Measurements from ENCODE around the gene SHISA8.

Gene SHISA8

DNA sequence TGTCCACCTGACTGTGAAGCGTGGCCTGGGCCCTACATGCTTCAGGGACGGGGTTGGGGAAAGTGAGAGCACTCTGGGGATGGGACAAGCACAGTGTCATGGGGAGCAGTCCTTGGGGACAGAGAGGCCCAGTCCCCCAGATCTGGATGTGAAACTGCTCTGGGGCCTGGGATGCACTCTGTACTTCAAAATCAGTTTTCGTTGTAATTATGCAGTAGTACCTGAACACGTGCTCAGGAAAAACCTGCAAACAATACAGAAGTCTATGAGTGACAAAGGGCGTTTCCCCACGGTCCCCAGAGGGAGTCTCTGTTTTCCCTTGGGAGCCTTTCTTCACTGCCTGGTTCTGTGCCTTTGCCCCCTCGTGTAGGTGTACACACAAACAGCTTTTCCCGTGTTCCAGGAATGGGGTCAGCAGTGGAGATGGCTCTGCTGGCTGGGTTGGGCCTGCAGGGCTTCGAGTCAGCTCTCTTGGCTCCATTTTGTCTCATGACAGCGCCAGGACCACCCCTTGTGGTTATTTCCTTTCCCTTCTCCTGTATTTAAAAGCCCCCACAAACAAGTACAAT lies 16.9 kb upstream of the SHISA8 start:
- Histone ChIP-seq H3K27ac (ENCODE audit: low read length) (no peak overlapping the region), H3K4me3 (ENCODE audit: low read depth in 1 of 2, low read length in 2 of 2) (no peak overlapping the region), H3K4me1 (ENCODE audit: control insufficient read depth in 1 of 2, insufficient read depth in 2 of 2, low read length in 2 of 2) (peaks cover 0 to 1% of the 10 kb centered on the region in 2 donors), H3K9me3 (ENCODE audit: control insufficient read depth in 1 of 2, low read length in 2 of 2) (no peaks in the 10 kb centered on the region), H3K36me3 (ENCODE audit: control insufficient read depth in 1 of 2, insufficient read depth in 2 of 2, low read length in 2 of 2) (no peaks in the 10 kb centered on the region), H3K27me3 (ENCODE audit: low read depth, low read length) (no peaks in the 10 kb centered on the region)

DNA sequence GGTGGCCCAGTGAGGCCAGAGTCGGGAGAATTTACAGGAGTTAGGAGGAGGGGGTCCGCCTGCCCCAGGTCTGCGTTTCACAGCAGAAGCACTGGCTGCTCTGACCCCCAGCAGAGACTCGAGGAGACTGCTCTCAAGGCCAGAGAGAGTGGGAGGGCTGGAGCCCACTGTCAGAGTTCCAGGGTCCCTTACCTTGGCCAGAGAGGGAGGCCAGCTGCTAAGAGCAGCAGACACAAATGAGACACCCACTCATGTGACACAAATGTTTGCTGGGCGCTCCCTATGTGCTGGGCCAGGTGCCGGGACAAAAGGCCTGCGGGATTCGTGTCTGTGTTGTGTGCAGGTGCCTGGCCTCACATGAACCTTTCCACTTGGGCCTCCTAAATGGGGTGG lies 14.5 kb upstream of the SHISA8 start:
- Histone ChIP-seq H3K27ac (ENCODE audit: low read length) (no peak overlapping the region), H3K9me3 (ENCODE audit: control insufficient read depth in 1 of 2, low read length in 2 of 2) (no peaks in the 10 kb centered on the region), H3K4me1 (ENCODE audit: control insufficient read depth in 1 of 2, insufficient read depth in 2 of 2, low read length in 2 of 2) (peaks cover 0 to 9% of the 10 kb centered on the region in 2 donors), H3K4me3 (ENCODE audit: low read depth in 1 of 2, low read length in 2 of 2) (no peak overlapping the region), H3K27me3 (ENCODE audit: low read depth, low read length) (peaks cover 9% of the 10 kb centered on the region), H3K36me3 (ENCODE audit: control insufficient read depth in 1 of 2, insufficient read depth in 2 of 2, low read length in 2 of 2) (no peaks in the 10 kb centered on the region)

DNA sequence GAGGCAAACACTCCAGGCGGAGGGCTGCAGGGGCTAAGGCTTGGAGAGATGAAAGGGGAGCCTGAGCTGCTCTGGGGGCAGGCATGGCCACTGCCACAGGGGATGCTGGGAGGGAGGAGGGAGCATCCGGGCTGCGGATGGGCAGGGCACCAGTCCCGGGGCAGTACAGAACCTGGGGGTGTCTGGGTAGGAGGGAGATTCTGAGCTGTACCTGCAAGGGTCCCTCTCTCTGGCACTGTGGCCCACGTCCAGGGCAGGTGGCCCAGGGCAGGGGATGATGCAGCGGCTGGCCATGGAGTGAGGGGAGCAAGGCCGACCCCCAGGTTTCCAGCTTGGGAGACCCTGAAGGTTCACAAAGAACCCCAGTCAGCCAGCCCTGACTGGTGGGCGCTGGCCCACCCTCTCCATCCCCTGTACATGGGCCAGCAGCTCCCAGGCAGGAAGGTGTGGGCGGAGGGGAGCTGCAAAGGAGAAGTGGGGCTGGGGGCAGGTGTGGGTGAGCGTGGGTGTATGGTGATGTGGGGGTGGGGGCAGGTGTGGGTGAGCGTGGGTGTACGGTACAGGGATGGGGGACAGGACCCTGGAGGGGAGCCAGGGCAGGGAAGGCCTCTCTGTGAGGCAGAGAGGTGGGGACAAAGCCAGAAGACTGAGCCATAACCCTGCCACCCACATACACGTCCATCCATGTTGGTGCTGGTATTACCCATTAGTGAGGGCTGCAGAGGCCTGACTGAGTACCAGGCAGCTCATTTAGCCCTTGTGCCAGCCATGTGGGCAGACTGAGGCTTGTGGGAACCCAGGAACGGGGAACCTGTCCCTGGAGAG lies 13.9 kb upstream of the SHISA8 start:
- Histone ChIP-seq H3K36me3 (ENCODE audit: control insufficient read depth in 1 of 2, insufficient read depth in 2 of 2, low read length in 2 of 2) (no peaks in the 10 kb centered on the region), H3K27me3 (ENCODE audit: low read depth, low read length) (peaks cover 9% of the 10 kb centered on the region), H3K4me1 (ENCODE audit: control insufficient read depth in 1 of 2, insufficient read depth in 2 of 2, low read length in 2 of 2) (peaks cover 0 to 9% of the 10 kb centered on the region in 2 donors)

DNA sequence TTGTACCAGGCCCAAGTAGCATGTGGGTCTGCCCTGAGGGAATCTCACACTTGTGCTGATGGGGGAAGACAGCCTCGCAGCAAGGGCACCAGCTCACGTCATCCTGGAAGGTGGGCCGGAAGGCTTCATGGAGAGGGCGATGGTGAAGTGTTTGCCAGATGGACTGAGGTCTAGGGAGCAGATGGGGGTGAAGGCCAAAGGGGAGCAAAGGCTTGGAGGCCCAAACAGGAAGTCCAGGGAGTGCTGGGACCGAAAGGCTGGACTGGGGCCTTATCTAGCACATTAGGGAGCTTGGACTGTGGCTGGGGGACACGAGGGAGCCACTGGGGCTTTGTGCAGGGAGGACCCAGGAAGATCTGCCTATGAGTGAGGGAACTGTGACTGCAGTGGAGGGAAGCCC lies 12.9 kb upstream of the SHISA8 start:
- Histone ChIP-seq H3K27me3 (ENCODE audit: low read depth, low read length) (peaks cover 9% of the 10 kb centered on the region), H3K36me3 (ENCODE audit: control insufficient read depth in 1 of 2, insufficient read depth in 2 of 2, low read length in 2 of 2) (no peaks in the 10 kb centered on the region), H3K9me3 (ENCODE audit: control insufficient read depth in 1 of 2, low read length in 2 of 2) (no peaks in the 10 kb centered on the region), H3K4me3 (ENCODE audit: low read depth in 1 of 2, low read length in 2 of 2) (no peak overlapping the region), H3K27ac (ENCODE audit: low read length) (no peak overlapping the region), H3K4me1 (ENCODE audit: control insufficient read depth in 1 of 2, insufficient read depth in 2 of 2, low read length in 2 of 2) (peaks cover 0 to 9% of the 10 kb centered on the region in 2 donors)

More for the DNA sequence above, 13.9 kb upstream of the SHISA8 start:
- no peaks in the 10 kb centered on the region for H3K9me3 ChIP-seq (ENCODE audit: control insufficient read depth in 1 of 2, low read length in 2 of 2)
- no peak overlapping the region for H3K4me3 ChIP-seq (ENCODE audit: low read depth in 1 of 2, low read length in 2 of 2)
- no peak overlapping the region for H3K27ac ChIP-seq (ENCODE audit: low read length)

DNA sequence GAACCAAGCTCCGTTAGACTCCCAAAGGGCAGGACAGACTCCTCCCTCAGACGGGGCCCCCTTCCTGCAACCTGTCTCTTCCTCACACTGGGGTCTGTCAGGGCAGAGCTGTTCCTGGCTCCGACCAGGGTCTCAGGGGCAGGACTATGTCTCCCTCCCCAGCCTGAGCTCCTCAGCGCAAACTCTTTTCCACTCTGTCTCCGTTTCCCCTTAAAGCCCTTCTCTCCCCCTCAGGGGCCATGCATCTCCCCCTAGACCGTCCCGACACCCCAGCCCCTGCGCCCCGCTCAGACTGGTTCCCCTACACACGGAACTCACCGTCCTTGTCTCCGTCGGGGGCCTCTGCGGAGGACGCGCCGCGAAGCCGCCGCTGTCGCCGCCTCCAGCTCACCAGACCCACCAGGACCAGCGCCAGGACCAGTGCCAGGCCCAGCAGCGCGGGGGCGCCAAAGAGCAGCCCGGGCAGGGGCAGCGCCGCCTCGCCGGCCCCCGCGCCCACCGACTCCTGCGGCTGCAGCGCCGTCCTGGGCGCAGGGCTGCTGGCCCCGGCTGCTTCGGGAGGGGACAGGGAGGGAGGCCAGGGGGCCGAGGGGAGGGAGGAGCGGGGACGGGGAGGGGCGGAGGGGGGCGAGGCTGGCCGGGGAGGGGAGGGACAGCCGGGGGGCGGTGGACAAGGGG lies 11.0 kb upstream of the SHISA8 start:
- H3K9me3 ChIP-seq (ENCODE audit: control insufficient read depth in 1 of 2, low read length in 2 of 2) = no peaks in the 10 kb centered on the region
- H3K4me3 ChIP-seq (ENCODE audit: low read depth in 1 of 2, low read length in 2 of 2) = peak overlapping the region; percentile 21 to 58
- peaks cover 9% of the 10 kb centered on the region for H3K27me3 ChIP-seq (ENCODE audit: low read depth, low read length)
- peaks cover 0 to 9% of the 10 kb centered on the region in 2 donors for H3K4me1 ChIP-seq (ENCODE audit: control insufficient read depth in 1 of 2, insufficient read depth in 2 of 2, low read length in 2 of 2)
- H3K36me3 ChIP-seq (ENCODE audit: control insufficient read depth in 1 of 2, insufficient read depth in 2 of 2, low read length in 2 of 2) = no peaks in the 10 kb centered on the region
- H3K27ac ChIP-seq (ENCODE audit: low read length) = no peak overlapping the region

DNA sequence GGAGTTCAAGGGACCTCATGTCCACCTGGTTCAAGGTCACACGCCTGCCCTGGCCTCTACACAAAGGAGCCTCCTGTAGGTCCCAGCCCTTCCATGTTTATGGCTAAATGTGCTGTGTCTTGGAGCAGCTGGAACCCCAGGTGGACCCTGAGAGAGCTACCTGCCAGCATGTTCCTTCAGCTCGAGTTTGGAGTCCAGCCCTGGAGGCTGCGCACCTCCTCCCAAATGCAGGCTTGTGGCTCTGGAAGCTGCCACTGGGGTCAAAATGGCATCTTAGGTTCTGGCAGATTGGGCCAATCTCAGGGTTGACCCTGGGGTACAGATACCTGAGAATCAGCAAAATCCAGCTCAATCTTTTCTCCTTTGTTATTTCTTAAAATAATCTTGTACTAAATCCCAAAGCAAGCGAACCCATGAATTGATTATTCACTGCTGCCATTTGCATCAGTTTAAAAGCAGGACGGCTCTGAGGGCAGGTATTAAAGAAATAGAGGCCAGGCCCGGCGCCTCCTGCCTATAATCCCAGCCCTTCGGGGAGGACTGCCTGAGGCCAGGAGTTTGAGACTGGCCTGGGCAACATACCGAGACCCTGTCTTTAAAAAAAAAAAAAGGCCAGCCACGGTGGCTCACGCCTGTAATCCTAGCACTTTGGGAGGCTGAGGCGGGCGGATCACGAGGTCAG lies 8.9 kb upstream of the SHISA8 start:
- Histone ChIP-seq H3K4me1 (ENCODE audit: control insufficient read depth in 1 of 2, insufficient read depth in 2 of 2, low read length in 2 of 2) (peaks cover 0 to 23% of the 10 kb centered on the region in 2 donors), H3K9me3 (ENCODE audit: control insufficient read depth in 1 of 2, low read length in 2 of 2) (no peaks in the 10 kb centered on the region), H3K36me3 (ENCODE audit: control insufficient read depth in 1 of 2, insufficient read depth in 2 of 2, low read length in 2 of 2) (no peaks in the 10 kb centered on the region), H3K4me3 (ENCODE audit: low read depth in 1 of 2, low read length in 2 of 2) (no peak overlapping the region), H3K27me3 (ENCODE audit: low read depth, low read length) (peaks cover 13% of the 10 kb centered on the region), H3K27ac (ENCODE audit: low read length) (no peak overlapping the region)

DNA sequence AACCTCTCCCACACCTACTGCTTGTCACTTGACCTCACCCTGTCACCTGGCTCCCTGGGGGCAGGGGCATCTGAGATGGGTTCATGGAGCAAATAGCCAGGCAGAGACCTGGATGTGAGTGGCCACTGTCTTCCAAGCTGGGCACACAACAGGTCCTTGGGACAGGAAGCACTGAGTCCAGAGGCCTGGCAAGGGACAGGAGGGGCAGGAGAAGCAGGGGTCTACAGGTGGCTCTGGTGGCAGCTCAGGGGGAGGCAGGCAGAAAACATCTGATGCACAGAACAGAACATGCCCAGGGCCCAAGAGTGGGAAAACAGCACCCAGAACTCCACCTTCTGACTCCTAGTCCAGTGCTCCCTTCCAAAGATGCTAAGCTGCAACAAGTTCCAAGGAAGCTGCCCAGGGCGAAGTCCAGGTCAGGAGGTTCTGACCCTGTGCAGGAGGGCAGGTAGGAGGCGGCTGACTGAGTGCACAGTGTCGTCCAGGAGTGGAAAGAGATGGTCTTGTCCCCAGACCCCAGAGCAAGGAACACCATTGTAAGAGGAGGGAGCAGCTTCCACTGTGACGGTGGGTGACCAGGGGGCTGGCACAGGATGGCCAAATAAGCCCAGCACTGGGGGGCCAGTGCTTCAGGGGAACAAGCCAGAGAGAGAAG lies 8.2 kb upstream of the SHISA8 start:
- no peak overlapping the region for H3K4me3 ChIP-seq (ENCODE audit: low read depth in 1 of 2, low read length in 2 of 2)
- peaks cover 0 to 25% of the 10 kb centered on the region in 2 donors for H3K4me1 ChIP-seq (ENCODE audit: control insufficient read depth in 1 of 2, insufficient read depth in 2 of 2, low read length in 2 of 2)
- H3K27me3 ChIP-seq (ENCODE audit: low read depth, low read length) = peaks cover 13% of the 10 kb centered on the region
- H3K36me3 ChIP-seq (ENCODE audit: control insufficient read depth in 1 of 2, insufficient read depth in 2 of 2, low read length in 2 of 2) = no peaks in the 10 kb centered on the region
- no peaks in the 10 kb centered on the region for H3K9me3 ChIP-seq (ENCODE audit: control insufficient read depth in 1 of 2, low read length in 2 of 2)
- no peak overlapping the region for H3K27ac ChIP-seq (ENCODE audit: low read length)

DNA sequence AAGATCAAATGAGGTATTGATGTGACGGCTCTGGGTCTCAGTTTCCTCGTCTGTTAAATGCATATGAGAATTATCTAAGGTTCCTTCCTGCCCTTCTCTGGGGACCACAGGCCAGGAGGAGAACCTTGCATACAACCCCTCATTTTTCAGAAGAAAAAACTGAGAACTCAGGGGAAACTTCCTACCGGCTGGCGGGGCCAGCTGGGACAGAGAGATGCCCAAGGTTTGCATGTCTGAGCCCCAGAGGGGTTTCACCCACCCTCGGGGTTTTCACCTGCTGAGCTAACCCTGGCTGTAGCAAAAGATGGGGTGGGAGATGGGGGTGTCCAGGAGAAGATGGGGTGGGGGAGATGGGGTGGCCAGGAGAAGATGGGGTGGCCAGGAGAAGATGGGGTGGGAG lies 7.5 kb upstream of the SHISA8 start:
- no peaks in the 10 kb centered on the region for H3K36me3 ChIP-seq (ENCODE audit: control insufficient read depth in 1 of 2, insufficient read depth in 2 of 2, low read length in 2 of 2)
- no peak overlapping the region for H3K27ac ChIP-seq (ENCODE audit: low read length)
- H3K4me1 ChIP-seq (ENCODE audit: control insufficient read depth in 1 of 2, insufficient read depth in 2 of 2, low read length in 2 of 2) = peaks cover 0 to 29% of the 10 kb centered on the region in 2 donors
- peaks cover 13% of the 10 kb centered on the region for H3K27me3 ChIP-seq (ENCODE audit: low read depth, low read length)
- H3K4me3 ChIP-seq (ENCODE audit: low read depth in 1 of 2, low read length in 2 of 2) = no peak overlapping the region
- H3K9me3 ChIP-seq (ENCODE audit: control insufficient read depth in 1 of 2, low read length in 2 of 2) = no peaks in the 10 kb centered on the region

DNA sequence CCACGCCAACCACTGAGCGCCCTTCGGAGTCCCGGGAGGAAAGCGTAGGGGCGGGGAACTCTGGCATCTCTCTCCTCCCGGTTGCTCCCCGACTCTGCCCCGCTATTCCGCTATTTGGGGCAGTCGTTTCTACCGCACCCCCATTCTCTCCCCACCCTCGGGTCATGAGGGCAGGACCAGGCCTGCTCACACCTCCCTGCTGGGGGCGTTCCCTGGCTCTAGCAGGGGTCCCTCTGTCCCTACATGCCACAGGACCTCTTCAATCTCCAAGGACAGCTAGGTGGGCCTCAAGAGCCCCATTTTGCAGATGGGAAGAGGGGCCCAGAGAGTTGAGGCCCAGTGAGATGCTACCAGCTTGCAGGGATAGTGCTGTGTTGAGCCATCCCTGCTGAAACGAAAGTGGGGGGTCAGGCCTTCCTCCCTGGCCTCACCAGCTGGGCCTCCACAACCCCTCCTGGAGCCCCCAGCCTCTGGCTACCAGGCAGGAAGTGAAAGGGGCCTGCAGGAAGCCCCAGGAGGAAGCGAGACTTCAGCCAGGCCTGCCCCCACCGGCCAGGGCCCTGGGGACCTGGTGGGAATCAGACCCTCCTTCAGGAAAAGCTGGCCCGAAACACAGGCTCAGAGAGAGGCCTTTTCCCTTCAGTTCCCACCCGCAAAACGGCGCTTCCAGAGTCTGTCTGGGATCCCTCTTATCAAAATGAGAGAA lies 5.5 kb upstream of the SHISA8 start:
- peaks cover 25% of the 10 kb centered on the region for H3K27me3 ChIP-seq (ENCODE audit: low read depth, low read length)
- no peak overlapping the region for H3K27ac ChIP-seq (ENCODE audit: low read length)
- no peaks in the 10 kb centered on the region for H3K36me3 ChIP-seq (ENCODE audit: control insufficient read depth in 1 of 2, insufficient read depth in 2 of 2, low read length in 2 of 2)
- H3K4me3 ChIP-seq (ENCODE audit: low read depth in 1 of 2, low read length in 2 of 2) = peak overlapping the region; percentile 48 to 65
- H3K9me3 ChIP-seq (ENCODE audit: control insufficient read depth in 1 of 2, low read length in 2 of 2) = no peaks in the 10 kb centered on the region
- H3K4me1 ChIP-seq (ENCODE audit: control insufficient read depth in 1 of 2, insufficient read depth in 2 of 2, low read length in 2 of 2) = peaks cover 0 to 21% of the 10 kb centered on the region in 2 donors

DNA sequence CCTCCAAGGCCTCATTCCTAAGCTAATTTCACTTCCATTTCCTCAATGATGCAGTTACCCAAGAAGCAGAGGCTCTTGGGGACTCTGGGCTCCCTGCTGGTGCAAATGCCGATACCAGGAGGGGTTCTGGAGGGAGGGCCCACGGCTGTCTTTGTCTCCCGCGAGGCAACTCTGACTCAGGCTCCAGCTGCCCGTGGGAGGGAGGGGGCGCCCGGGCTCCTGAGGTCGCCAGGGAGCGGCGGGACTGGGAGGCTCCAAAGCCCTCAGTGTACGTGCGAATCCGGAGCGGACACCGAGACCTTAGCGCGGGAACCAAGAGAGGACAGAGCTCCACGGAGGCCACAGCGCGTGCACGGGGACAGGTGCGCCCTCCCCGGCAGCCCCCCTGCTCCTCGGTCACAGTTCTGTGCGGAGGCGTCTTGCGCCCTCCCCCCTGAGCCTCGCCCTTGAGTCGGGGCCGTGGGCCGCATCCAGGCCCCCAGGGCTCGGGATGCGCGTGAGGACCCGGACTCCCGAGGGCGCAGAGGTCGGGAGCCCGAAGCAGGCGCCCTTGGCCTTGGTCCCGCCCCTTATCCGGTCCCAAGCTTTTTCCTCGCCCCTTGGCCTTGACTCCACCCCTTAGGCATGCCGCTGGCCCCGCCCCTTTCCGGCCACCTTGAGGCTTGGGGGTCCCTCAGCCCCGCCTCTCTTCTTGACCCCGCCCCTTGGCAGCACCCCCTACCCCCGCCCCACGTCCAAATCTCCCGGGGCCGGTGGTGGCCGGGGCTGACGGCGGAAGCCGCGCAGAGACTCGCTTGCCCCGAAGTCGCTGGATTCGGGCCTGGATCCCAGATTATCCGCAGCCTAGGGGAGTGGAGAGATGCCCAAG lies 4.7 kb upstream of the SHISA8 start:
- H3K36me3 ChIP-seq (ENCODE audit: control insufficient read depth in 1 of 2, insufficient read depth in 2 of 2, low read length in 2 of 2) = no peaks in the 10 kb centered on the region
- H3K27ac ChIP-seq (ENCODE audit: low read length) = no peak overlapping the region
- H3K4me3 ChIP-seq (ENCODE audit: low read depth in 1 of 2, low read length in 2 of 2) = peak overlapping the region; percentile 48 to 65
- H3K9me3 ChIP-seq (ENCODE audit: control insufficient read depth in 1 of 2, low read length in 2 of 2) = no peaks in the 10 kb centered on the region
- H3K27me3 ChIP-seq (ENCODE audit: low read depth, low read length) = peaks cover 25% of the 10 kb centered on the region
- peaks cover 0 to 30% of the 10 kb centered on the region in 2 donors for H3K4me1 ChIP-seq (ENCODE audit: control insufficient read depth in 1 of 2, insufficient read depth in 2 of 2, low read length in 2 of 2)

Data from muscle layer of duodenum (tissue), 2 donors.